Testis (tissue), 2 donors: ENCODE data around the gene NHSL1.

Experiments used
- POLR2A ChIP-seq: fragments of 450-650 bp; IDR thresholded peaks from one replicate; pipeline ENCODE4 v1.6.1; 2017; ENCODE audit warnings: antibody characterized with exemption, mild to moderate bottlenecking, moderate library complexity
- TF ChIP-seq, protein P1 (sequence below), 3 experiments: fragments of 450-650 bp in 2 of 3; fragments of 200-600 bp in 1 of 3; sonication (generic) in 1 of 3; IDR thresholded peaks; one replicate each; pipeline ENCODE4 v1.5.1; 2016 to 2019; ENCODE audit warnings: antibody characterized with exemption in 3 of 3, mild to moderate bottlenecking in 2 of 3, moderate library complexity in 1 of 3

DNA sequence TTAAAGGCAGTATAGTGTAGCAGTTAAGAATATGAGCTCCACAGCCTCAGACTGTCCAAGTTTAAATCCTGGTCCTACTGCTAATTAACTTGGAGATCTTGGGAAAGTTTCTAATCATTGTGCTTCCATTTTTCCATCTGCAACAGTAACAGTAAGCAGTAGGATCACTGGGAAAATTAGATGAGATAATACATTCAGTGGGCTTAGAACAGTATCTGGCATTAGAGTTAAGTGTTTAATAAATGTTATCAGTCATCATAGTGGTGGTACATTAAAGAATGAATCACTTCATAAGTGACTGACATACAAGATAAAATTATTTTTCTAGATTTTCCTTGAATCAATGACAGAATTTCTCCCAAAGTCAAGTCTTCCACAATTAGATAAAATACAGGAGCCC lies 5.0 kb downstream of the NHSL1 start:
- TF ChIP-seq, protein P1, sequence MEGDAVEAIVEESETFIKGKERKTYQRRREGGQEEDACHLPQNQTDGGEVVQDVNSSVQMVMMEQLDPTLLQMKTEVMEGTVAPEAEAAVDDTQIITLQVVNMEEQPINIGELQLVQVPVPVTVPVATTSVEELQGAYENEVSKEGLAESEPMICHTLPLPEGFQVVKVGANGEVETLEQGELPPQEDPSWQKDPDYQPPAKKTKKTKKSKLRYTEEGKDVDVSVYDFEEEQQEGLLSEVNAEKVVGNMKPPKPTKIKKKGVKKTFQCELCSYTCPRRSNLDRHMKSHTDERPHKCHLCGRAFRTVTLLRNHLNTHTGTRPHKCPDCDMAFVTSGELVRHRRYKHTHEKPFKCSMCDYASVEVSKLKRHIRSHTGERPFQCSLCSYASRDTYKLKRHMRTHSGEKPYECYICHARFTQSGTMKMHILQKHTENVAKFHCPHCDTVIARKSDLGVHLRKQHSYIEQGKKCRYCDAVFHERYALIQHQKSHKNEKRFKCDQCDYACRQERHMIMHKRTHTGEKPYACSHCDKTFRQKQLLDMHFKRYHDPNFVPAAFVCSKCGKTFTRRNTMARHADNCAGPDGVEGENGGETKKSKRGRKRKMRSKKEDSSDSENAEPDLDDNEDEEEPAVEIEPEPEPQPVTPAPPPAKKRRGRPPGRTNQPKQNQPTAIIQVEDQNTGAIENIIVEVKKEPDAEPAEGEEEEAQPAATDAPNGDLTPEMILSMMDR (IDR thresholded peaks at IDR 0.05) = no peak
- TF ChIP-seq POLR2A = no peak
